Measurements from ENCODE around the gene MZT2B.
"Not testable (repeated sequence)": the region's sequence is repeated elsewhere in the genome, so short reads cannot be mapped to it uniquely, and the experiment has no call there.

The MZT2B gene

GRCh38 chr2:130152816-130153595 lies 29.1 kb upstream of the MZT2B start:
- no peak for FAIRE-seq

GRCh38 chr2:130153721-130154422 lies 28.2 kb upstream of the MZT2B start:
- FAIRE-seq, result not testable (repeated sequence)

- not testable (repeated sequence) for FAIRE-seq
Measured at GRCh38 chr2:130154423-130154770, 27.7 kb upstream of the MZT2B start.

- no peak for FAIRE-seq
Measured at GRCh38 chr2:130154773-130155765, 27.0 kb upstream of the MZT2B start.

GRCh38 chr2:130155956-130156623 lies 26.0 kb upstream of the MZT2B start:
- FAIRE-seq, result not testable (repeated sequence)

GRCh38 chr2:130156624-130157004 lies 25.4 kb upstream of the MZT2B start:
- FAIRE-seq, result no peak

- not testable (repeated sequence) for FAIRE-seq
Measured at GRCh38 chr2:130157354-130157753, 24.7 kb upstream of the MZT2B start.

GRCh38 chr2:130157825-130158514 lies 24.1 kb upstream of the MZT2B start:
- not testable (repeated sequence) for FAIRE-seq

- FAIRE-seq, result no peak
Measured at GRCh38 chr2:130158631-130159030, 23.4 kb upstream of the MZT2B start.

GRCh38 chr2:130159376-130159775 lies 22.7 kb upstream of the MZT2B start:
- FAIRE-seq, result not testable (repeated sequence)

GRCh38 chr2:130160131-130160530 lies 21.9 kb upstream of the MZT2B start:
- FAIRE-seq, result no peak

GRCh38 chr2:130160838-130161705 lies 21.0 kb upstream of the MZT2B start:
- not testable (repeated sequence) for FAIRE-seq

- FAIRE-seq, result not testable (repeated sequence)
Measured at GRCh38 chr2:130162486-130162885, 19.6 kb upstream of the MZT2B start.

- FAIRE-seq, result no peak
Measured at GRCh38 chr2:130162968-130163367, 19.1 kb upstream of the MZT2B start.

GRCh38 chr2:130165293-130166016 lies 16.6 kb upstream of the MZT2B start:
- no peak for FAIRE-seq

GRCh38 chr2:130166611-130167010 lies 15.5 kb upstream of the MZT2B start:
- not testable (repeated sequence) for FAIRE-seq

GRCh38 chr2:130169163-130169562 lies 12.9 kb upstream of the MZT2B start:
- FAIRE-seq, result not testable (repeated sequence)

- FAIRE-seq, result no peak
Measured at GRCh38 chr2:130169896-130170295, 12.2 kb upstream of the MZT2B start.

GRCh38 chr2:130174866-130175265 lies 7.2 kb upstream of the MZT2B start:
- FAIRE-seq, result not testable (repeated sequence)
